Measurements from ENCODE around the gene LYPLA2.
"Not testable (repeated sequence)": the region's sequence is repeated elsewhere in the genome, so short reads cannot be mapped to it uniquely, and the experiment has no call there.

LYPLA2 gene

GRCh38 chr1:23777979-23778814 lies 12.7 kb upstream of the LYPLA2 start, which contains the start of gene PITHD1:
PITHD1 (plus strand) TSS chr1:23778418; CDS start chr1:23778516, 98 bp downstream.
- DNase-seq (ENCODE audit: extremely low read depth, low read depth) = no peak
- peak within 1 kb of the TSS; percentile 91 for H3K4me3 ChIP-seq (replicated peaks; ENCODE audit: low read depth, low read length)
- TF ChIP-seq, protein P1, sequence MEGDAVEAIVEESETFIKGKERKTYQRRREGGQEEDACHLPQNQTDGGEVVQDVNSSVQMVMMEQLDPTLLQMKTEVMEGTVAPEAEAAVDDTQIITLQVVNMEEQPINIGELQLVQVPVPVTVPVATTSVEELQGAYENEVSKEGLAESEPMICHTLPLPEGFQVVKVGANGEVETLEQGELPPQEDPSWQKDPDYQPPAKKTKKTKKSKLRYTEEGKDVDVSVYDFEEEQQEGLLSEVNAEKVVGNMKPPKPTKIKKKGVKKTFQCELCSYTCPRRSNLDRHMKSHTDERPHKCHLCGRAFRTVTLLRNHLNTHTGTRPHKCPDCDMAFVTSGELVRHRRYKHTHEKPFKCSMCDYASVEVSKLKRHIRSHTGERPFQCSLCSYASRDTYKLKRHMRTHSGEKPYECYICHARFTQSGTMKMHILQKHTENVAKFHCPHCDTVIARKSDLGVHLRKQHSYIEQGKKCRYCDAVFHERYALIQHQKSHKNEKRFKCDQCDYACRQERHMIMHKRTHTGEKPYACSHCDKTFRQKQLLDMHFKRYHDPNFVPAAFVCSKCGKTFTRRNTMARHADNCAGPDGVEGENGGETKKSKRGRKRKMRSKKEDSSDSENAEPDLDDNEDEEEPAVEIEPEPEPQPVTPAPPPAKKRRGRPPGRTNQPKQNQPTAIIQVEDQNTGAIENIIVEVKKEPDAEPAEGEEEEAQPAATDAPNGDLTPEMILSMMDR (IDR thresholded peaks at IDR 0.05; ENCODE audit: low read depth, low read length, missing control alignments) = no peak

DNA sequence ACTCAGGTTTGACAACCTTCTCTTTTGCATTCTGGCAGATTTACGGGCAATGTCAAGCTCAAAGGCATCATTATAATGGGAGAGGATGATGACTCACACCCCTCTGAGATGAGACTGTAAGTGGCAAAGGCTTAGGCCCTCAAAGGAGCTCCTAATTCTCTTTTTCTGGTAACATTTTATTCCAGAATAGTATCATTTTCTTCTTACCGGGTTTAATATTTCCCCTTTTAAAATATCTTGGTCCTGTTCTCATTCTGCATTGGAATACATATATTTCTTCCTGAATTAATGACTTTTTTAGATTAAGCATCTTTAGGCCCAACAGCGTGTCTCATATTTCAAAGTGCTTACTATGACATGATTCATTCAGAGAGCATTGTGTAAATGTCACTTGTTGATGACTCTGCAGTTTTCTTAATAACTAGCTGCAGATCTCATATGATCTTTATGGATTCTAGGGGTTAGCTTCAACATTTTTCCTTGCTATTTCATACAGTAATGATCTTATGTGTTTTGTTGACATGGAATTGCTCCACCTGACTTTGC lies 11.0 kb upstream of the LYPLA2 start:
- no peak for DNase-seq (ENCODE audit: extremely low read depth, low read depth)
- TF ChIP-seq, protein P1 (IDR thresholded peaks at IDR 0.05; ENCODE audit: low read depth, low read length, missing control alignments) = no peak
- H3K4me3 ChIP-seq (replicated peaks; ENCODE audit: low read depth, low read length) = peak overlapping the region; percentile 91

DNA sequence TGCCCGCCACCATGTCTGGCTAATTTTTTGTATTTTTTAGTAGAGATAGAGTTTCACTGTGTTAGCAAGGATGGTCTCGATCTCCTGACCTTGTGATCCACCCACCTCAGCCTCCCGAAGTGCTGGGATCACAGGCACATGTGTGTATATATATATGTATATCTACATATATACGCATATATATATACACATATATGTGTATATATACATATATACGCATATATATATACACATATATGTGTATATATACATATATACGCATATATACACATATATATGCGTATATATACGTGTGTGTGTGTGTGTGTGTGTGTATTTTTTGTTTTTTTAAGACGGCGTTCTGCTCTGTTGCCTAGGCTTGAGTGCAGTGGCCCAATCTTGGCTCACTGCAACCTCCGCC lies 7.8 kb upstream of the LYPLA2 start:
- H3K4me3 ChIP-seq (replicated peaks; ENCODE audit: low read depth, low read length); DNase-seq (ENCODE audit: extremely low read depth, low read depth): not testable (repeated sequence)

- no peak overlapping the region for H3K4me3 ChIP-seq (replicated peaks; ENCODE audit: low read depth, low read length)
- TF ChIP-seq, protein P1 (IDR thresholded peaks at IDR 0.05; ENCODE audit: low read depth, low read length, missing control alignments) = no peak
- no peak for DNase-seq (ENCODE audit: extremely low read depth, low read depth)
These were observed 6.1 kb upstream of the LYPLA2 start for GRCh38 chr1:23784846-23785245.

- H3K4me3 ChIP-seq (replicated peaks; ENCODE audit: low read depth, low read length) = no peak overlapping the region
- TF ChIP-seq, protein P1 (IDR thresholded peaks at IDR 0.05; ENCODE audit: low read depth, low read length, missing control alignments) = no peak
- DNase-seq (ENCODE audit: extremely low read depth, low read depth) = no peak
These were observed 3.2 kb upstream of the LYPLA2 start for GRCh38 chr1:23787701-23788100.

DNA sequence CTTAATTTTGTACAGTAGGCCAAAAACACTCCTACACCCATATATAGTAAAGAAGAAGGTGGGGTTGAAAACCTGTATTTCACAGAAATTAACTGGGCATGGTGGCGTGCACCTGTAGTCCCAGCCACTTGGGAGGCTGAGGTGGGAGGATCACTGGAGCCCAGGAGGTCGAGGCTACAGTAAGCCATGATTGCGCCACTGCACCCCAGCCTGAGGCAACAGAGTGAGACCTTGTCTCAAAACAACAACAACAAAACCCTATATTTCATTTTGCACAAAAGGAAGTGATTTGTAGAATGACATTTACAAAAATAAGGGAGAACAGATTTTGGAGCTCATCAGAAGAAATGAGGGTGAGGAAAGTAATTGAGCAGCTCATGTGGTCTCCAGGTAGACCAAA lies 2.2 kb upstream of the LYPLA2 start:
- TF ChIP-seq, protein P1 (IDR thresholded peaks at IDR 0.05; ENCODE audit: low read depth, low read length, missing control alignments) = no peak
- no peak for DNase-seq (ENCODE audit: extremely low read depth, low read depth)
- H3K4me3 ChIP-seq (replicated peaks; ENCODE audit: low read depth, low read length) = no peak overlapping the region

- DNase-seq (ENCODE audit: extremely low read depth, low read depth) = no peak
- peak overlapping the region; percentile 97 for H3K4me3 ChIP-seq (replicated peaks; ENCODE audit: low read depth, low read length)
- TF ChIP-seq, protein P1 (IDR thresholded peaks at IDR 0.05; ENCODE audit: low read depth, low read length, missing control alignments) = no peak
These were observed 637 bp downstream of the LYPLA2 start for GRCh38 chr1:23791516-23792047.

Measured in HFF-Myc (cell line).